ENCODE measurements around the gene CTNND2.

Gene CTNND2

GRCh38 chr5:11594021-11594420 is 310.2 kb downstream of the CTNND2 start:
- no peaks in the 10 kb centered on the region for H3K27me3 ChIP-seq (replicated peaks; ENCODE audit: control insufficient read depth, insufficient read depth, low read length)
- no peaks in the 10 kb centered on the region for H3K36me3 ChIP-seq (ENCODE audit: control insufficient read depth, insufficient read depth, low read length)
- TF ChIP-seq, protein P1, sequence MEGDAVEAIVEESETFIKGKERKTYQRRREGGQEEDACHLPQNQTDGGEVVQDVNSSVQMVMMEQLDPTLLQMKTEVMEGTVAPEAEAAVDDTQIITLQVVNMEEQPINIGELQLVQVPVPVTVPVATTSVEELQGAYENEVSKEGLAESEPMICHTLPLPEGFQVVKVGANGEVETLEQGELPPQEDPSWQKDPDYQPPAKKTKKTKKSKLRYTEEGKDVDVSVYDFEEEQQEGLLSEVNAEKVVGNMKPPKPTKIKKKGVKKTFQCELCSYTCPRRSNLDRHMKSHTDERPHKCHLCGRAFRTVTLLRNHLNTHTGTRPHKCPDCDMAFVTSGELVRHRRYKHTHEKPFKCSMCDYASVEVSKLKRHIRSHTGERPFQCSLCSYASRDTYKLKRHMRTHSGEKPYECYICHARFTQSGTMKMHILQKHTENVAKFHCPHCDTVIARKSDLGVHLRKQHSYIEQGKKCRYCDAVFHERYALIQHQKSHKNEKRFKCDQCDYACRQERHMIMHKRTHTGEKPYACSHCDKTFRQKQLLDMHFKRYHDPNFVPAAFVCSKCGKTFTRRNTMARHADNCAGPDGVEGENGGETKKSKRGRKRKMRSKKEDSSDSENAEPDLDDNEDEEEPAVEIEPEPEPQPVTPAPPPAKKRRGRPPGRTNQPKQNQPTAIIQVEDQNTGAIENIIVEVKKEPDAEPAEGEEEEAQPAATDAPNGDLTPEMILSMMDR (IDR thresholded peaks at IDR 0.05; ENCODE audit: insufficient read depth, low read length, poor library complexity, severe bottlenecking): no peak
- no peak overlapping the region for H3K4me3 ChIP-seq (replicated peaks; ENCODE audit: low read depth, low read length)
- DNase-seq (ENCODE audit: extremely low read depth, insufficient read length): no peak

DNA sequence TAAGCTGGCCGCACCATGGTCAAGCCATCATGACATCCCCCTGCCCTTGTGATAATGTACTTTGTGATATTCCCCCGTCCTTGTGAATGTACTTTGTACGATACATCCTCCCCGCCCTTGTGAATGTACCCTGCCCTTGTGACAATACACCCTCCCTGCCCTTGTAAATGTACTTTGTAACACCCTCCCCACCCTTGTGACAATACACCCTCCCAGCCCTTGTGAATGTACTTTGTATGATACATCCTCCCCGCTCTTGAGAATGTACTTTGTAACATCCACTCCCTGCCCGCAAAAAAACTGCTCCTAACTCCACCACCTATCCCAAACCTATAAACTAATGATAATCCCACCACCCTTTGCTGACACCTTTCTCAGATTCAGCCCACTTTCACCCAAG is 313.8 kb downstream of the CTNND2 start:
- Histone ChIP-seq H3K4me3 (replicated peaks; ENCODE audit: low read depth, low read length) (no peak overlapping the region), H3K36me3 (ENCODE audit: control insufficient read depth, insufficient read depth, low read length) (no peaks in the 10 kb centered on the region), H3K27me3 (replicated peaks; ENCODE audit: control insufficient read depth, insufficient read depth, low read length) (no peaks in the 10 kb centered on the region; the same call in 1 of the 2 replicates)
- DNase-seq (ENCODE audit: extremely low read depth, insufficient read length): no peak
- TF ChIP-seq, protein P1 (IDR thresholded peaks at IDR 0.05; ENCODE audit: insufficient read depth, low read length, poor library complexity, severe bottlenecking): no peak

DNA sequence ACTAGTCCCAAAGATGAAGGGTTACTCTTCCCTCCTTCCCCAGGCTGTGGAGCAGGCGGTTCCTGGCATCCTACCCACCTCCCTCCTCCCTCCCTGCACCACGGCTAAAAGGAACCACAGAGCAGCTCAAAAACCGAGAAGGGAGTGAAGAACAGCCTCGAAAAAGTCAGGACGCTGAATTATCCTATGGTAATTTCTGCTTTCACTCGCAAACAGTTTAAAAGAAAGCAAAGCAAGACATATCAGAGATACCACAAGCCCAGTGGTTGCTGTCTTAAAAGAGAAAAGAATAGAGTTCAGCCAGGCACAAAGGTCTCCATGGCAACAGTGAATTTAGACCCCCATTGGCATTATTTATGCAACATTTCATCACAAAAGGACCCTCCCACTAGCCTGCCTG is 315.4 kb downstream of the CTNND2 start:
- no peaks in the 10 kb centered on the region; the same call in 1 of the 2 replicates for H3K27me3 ChIP-seq (replicated peaks; ENCODE audit: control insufficient read depth, insufficient read depth, low read length)
- no peak for DNase-seq (ENCODE audit: extremely low read depth, insufficient read length)
- TF ChIP-seq, protein P1 (IDR thresholded peaks at IDR 0.05; ENCODE audit: insufficient read depth, low read length, poor library complexity, severe bottlenecking): no peak
- H3K4me3 ChIP-seq (replicated peaks; ENCODE audit: low read depth, low read length): no peak overlapping the region
- H3K36me3 ChIP-seq (ENCODE audit: control insufficient read depth, insufficient read depth, low read length): no peaks in the 10 kb centered on the region

DNA sequence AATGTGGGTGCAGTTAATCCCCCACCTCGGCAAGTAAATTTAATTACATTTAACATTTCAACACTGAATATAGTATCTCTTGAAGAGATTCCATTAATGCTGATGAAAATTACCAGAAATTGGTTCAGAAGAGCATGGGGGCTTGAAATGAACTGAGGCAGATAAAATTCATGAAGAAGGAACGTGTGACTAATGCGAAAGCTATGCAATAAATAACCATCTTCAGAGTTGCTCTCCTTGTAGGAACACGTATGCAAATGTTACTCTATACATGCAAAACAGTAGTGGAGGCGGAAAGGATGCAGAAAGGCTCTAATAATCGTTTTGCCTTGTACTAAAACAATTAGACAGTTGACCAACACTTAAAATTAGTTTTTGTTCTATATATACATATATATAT is 320.2 kb downstream of the CTNND2 start:
- Histone ChIP-seq H3K4me3 (replicated peaks; ENCODE audit: low read depth, low read length) (no peak overlapping the region), H3K27me3 (replicated peaks; ENCODE audit: control insufficient read depth, insufficient read depth, low read length) (no peaks in the 10 kb centered on the region; the same call in 1 of the 2 replicates), H3K36me3 (ENCODE audit: control insufficient read depth, insufficient read depth, low read length) (no peaks in the 10 kb centered on the region)
- TF ChIP-seq, protein P1 (IDR thresholded peaks at IDR 0.05; ENCODE audit: insufficient read depth, low read length, poor library complexity, severe bottlenecking): no peak
- DNase-seq (ENCODE audit: extremely low read depth, insufficient read length): no peak

- Histone ChIP-seq H3K27me3 (replicated peaks; ENCODE audit: control insufficient read depth, insufficient read depth, low read length) (no peaks in the 10 kb centered on the region), H3K4me3 (replicated peaks; ENCODE audit: low read depth, low read length) (no peak overlapping the region), H3K36me3 (ENCODE audit: control insufficient read depth, insufficient read depth, low read length) (no peaks in the 10 kb centered on the region)
- DNase-seq (ENCODE audit: extremely low read depth, insufficient read length): no peak
- TF ChIP-seq, protein P1 (IDR thresholded peaks at IDR 0.05; ENCODE audit: insufficient read depth, low read length, poor library complexity, severe bottlenecking): no peak
These were observed 324.9 kb downstream of the CTNND2 start for GRCh38 chr5:11579351-11579750.

DNA sequence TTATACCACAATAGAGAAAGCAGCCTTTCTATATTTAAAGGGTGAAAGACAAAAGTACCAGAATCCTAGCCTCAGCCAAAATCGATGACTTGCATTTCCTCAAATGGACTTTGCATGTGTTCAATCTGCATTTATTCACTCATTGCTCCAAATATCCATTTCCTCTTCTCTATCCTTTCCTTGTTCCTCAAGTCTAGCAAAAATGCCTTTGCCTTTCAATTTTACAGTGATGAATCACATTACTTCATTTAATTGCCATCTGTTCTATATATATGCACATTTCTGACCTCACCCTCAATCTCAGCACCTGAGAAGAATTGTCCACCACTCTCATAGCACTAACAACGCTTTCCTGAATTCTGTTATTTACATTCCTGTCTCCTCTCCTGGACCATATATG is 329.5 kb downstream of the CTNND2 start:
- no peak overlapping the region for H3K4me3 ChIP-seq (replicated peaks; ENCODE audit: low read depth, low read length)
- H3K27me3 ChIP-seq (replicated peaks; ENCODE audit: control insufficient read depth, insufficient read depth, low read length): no peaks in the 10 kb centered on the region
- DNase-seq (ENCODE audit: extremely low read depth, insufficient read length): no peak
- no peaks in the 10 kb centered on the region for H3K36me3 ChIP-seq (ENCODE audit: control insufficient read depth, insufficient read depth, low read length)
- TF ChIP-seq, protein P1 (IDR thresholded peaks at IDR 0.05; ENCODE audit: insufficient read depth, low read length, poor library complexity, severe bottlenecking): no peak
